GM21786 (cell line): Measurements from ENCODE around the gene DNAL4.

ENCODE experiments used
- ATAC-seq: cut with Tn5 transposase; IDR thresholded peaks from one replicate; pipeline ENCODE4 v1.9.1; 2021; ENCODE audit not compliant: unreplicated experiment

DNAL4 gene

DNA sequence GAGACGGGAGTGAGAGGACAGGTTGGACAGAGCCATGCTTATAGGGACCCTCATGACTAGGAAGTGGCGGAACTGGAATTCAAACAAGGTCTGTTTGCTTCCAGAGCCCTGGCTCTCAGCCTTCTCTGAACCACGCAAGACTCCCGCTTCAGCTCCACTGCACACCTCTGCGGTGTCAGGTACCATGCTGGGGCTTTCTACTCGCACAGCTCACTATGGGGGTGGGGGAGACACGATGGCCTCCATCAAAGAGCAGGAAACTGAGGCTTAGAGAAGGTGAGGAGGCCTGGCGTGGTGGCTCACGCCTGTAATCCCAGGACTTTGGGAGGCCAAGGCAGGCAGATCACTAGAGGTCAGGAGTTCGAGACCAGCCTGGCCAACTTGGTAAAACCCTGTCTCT, 52.4 kb downstream of the DNAL4 start:
- no peak for ATAC-seq

DNA sequence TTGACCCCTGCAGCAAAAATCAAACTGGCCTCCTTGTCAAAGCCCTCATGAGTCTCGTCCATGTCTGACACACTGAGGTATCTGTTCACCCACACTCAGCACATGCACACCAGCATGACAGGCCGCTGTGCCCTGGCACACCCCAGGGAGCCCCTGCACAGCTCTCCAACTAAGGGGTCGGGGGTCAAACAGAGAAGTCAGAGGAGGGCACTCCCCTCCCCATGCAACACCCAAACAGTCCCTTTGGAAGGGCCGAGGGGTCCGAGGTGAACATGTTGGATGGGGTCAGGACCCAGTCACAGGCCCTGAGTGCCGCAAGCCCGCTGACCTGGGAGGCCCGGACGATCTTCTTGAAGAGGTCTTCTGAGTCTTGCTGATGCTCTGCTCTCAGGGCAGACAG, 52.8 kb downstream of the DNAL4 start:
- no peak for ATAC-seq

DNA sequence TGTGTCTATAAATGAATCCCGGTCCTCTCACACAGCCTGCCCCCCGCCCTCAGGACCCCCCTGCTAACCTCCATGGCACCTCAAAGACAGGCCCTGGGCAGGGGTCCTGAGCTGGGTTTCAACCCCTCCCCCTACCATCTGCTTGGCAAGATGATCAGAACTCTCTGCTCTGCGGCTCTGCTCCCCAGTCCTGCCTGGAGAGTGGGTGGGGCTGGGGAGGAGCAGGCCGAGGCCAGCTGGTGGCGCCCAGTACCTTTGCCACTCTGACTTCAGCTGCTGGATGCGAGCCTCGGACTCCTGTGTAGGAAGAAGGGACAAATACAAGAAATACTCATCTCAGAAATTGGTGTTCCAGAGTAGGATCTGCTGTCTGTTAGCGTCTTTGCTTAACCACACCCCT, 53.2 kb downstream of the DNAL4 start:
- ATAC-seq = no peak

DNA sequence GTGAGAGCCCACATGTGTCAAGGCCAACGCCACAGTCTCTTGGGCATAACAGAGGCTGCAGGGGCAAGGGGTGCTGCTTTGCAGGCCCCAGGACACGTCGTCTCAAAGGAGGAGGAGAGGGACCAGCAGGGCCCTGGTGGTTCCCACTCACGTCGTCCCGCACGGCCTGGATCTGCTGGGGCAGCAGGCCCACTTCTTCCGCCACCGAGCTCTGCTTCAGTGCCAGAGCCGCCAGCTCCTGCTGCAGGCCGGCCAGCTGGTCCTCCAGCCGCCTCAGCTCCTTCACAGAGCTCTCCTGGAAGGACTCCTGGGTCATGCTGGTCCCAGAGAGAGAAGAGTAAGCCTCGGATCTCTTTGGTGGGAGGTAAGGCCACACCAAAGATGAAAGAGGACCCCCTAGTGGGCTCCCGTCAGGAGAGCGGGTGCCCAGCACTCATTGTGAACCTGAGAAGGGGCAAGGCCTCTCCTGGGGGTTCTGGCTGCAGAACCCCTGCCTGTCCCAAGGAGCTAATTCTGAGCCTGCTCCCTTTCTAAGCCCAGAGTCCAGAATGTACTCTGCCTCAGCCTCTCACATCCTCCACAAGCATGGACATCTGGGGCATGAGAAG, 53.7 kb downstream of the DNAL4 start:
- ATAC-seq = no peak

DNA sequence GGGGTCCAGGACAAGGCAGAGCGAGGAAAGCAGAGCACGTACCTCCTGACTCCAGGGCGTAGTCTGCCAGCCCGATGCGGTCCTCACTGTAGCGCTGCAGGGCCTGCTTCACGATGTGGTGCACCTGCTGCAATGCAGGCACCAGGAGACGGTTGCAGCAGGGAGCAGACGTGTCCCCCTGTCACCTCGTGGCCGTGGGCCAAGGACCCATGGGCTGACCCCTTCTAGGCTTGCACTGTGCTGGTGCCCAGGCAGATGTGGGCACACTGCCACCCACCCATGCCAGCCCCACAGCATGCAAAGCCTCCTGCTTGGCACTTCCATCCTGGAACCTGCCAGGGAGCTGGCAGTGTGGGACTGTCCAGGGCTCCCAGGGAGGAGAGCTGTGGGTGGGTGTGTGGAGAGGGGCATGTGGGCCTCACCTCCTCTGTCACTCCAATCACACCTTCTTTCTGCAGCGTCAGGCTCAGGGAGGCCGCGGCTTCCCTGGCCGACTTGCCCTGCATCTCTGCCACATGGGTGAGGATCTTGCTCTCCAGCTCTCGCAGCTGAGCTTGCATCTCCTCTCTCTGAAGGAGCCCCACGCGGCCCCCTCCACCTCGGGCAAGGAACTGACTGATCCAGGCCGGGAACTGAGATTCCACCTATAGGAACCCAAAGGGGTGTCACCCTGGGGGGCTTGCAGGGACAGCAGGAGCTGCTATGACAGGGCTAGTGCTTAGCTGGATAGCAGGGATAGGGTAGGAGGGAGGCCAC, 54.5 kb downstream of the DNAL4 start:
- no peak for ATAC-seq

DNA sequence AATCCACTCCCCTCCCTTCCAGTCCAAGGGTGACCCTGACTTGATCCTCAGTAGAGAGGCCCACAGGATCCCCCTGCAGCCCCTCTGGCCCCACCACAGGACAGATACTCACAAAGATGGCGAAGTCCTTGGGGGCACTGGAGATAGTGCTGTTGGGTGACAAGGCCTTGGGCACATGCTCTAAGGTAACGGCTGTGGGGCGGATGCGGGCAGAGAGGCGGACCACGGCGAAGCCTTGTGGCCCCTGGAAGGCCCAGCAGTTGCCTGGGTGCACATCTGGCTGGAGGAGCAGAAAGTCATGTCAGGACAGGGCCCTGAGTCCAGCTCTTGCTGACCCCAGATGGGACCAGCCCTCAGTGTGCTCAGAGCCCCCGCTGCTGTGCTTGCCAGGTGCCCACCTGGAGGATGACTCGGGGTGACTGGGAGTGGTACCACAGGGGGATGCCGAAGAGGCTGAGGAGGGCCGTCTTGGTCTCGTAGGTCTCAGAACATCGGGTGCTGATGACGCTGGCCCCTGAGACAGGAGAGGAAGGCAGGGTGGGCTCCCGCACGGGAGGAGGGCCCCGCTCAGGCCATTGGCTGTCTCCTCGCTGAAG, 55.4 kb downstream of the DNAL4 start:
- ATAC-seq = no peak

DNA sequence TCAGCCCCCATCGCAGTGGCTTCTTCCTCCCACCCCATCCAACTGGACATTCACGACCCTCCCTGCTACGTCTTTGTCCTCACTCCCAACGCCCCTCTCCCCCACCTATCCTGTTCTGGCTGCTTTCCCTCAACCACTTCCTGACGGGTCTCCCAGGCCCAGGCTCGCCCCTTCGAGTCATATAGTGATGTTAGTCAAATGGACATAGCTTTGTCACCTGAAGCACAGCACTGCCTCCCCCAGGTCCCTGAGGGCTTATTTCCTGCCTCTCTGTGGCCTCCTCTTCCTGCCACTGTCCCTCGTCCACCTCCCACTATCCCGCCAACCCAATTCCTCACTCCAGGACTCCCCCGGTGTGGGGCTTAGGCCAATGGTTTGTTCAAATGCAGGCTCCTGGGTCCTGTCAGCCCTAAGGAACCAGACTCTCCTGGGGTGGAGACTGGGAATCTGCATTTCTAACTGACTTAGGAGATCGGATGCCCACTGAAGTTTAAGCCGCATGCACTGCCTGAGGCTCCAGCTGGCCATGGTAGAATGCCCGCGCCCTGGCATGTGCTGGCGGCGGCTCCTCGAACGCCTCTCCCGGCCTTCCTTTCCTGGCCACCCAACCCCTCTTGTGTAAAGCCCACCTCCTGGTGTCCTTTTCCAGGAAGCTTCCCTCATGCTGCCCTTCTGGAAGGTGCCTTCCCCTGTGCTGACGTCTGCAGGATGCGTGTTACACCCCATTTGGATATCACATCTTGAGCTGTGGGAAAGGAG, 56.5 kb downstream of the DNAL4 start:
- no peak for ATAC-seq

DNA sequence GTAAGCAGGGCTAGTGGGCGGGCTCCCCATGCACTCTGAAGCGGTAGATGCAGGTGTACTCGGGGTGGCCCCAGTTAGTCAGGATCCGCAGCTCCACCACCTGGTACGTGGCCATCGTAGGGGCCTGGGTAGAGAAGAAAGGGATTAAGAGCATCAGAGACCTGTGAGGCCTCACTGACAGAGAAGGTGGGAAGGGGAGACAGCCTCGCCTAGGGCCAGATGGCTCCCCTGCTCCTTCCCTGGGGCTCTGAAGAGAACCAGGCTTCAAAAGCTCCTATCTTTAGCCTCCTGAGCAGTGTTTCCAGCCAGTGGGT, 57.7 kb downstream of the DNAL4 start:
- ATAC-seq = no peak

DNA sequence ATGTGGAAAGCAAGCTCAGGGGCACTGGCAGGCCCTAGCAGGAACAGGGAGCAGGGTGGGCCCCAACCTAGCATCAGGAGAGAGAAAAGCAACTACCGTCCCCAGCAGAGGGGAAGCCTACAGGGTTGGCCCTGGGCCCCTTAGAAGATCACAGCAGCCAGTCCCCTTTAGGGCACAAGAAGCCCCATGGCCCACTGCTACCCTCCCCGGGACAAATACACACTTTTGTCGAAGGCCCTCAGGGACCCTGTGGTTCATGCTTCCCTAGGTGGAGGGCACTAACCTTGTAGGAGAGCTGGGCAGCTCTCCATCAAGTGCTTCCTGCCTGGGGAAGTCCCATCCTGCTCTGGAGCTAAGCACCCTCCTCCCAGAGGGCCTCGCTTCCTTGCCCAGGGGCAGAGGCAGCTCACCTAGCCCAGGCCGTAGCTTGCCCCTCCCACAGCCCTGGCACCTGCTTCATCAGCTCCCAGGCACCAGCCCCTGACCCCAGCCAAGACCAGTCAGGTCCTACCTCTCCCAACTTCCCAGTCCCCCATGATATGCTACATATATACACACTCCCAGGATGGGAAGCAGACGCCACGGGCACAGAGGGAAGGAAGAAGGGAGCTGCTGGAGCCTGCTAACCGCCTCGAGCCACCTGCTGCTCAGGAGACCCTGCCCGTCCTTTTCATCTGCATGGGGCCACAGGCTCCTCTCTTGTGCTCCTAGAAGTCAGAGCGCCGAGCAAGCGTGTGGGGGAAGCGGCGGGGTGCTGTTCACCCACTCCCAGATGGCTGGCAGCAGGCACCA, 58.3 kb downstream of the DNAL4 start:
- ATAC-seq = no peak

DNA sequence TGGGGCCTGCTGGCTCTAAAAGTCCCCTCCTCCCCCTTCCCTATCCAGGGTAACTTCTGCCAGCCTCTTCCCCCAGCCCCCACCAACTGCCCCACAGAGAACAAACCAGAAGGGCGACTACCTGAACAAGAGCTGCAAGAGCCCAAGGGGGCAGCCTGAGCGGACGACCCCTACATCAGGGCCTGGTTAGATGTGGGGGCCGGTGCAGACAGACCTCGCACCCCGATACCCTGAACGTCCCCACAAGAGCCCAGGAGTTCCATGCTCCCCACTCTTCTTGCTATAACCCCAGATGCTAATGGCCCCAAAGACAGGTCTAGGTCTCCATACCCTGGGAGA, 58.8 kb downstream of the DNAL4 start:
- ATAC-seq = no peak

DNA sequence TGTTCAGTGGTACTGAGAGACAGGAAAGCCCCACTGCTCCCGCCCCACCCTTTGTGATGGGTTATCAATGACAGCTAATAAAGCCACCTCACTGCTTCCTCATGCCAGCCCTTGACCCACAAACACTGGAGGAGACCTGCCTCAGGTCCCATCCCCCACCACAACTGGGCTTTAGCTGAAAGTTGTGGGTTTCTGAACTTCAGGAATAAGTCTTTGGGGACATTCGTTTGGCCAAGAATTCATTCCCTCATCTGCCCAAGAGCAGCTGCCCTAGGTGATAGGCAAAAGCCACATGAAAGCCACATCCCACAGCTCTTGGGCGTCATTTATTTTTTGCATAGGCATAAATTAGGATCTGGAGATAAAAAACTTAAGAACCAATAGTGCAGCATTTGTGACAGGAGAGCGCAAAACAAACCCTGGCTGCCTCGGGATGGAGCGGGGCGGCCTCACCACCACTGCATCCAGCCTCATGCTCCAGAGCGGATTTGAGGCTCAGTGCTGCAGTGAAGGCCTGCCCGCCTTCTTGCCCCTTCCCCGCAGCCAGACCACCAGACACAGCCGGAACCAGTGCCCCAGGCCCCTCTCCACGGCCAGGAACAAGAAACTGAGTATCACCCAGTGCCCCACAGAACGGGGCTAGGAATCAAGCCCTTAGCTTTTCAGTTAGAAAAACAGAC, 59.4 kb downstream of the DNAL4 start:
- no peak for ATAC-seq

DNA sequence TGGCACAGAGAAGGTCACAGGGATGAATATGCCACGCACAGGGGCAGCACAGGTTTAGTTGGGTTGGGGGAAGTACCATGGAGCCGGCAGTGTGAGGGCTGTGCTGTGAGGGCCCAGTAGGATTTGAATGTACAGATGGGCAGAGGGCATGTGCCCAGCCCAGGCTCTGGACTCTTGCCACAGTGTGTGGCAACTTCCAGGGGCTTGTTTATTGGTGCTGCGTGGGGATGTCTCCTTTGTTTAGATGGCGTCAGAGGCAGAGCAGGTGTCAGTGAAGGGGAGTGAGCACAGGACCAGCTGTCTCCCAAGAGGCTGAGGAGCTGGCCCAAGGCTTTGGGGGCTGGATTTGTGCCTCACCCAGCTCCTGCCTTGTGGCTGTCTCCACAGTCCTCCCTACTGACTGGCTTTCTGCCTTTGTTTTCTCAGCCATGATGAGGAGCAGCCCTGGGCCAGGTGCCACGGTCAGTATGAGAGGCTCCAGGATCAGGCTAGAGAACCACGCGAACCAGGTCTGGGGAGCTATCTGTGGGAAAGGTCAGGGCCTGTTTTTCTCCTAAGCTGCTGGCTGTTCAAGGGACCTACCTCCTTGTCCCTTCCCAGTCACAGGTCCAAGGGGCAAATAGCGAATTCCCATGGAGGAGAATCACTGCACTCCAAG, 60.1 kb downstream of the DNAL4 start:
- ATAC-seq = no peak

DNA sequence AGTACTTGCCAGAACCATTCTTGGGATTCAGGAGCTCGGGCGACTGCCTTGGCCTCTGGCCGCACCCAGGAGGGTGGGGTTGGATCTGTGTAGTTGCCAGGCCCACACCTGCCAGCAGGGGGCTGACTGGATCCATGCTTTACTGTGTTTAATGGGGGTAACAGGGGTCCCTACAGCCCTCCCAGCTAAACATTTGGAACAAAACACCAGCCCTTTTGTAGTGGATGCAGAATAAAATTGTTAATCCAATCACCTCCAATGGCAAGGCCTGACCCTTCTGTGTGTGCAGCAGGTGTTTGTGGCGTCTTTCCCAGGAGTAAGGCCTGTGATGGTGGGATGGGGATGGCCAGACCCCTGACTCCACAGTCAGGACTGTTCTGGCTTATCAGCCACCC, 60.6 kb downstream of the DNAL4 start:
- no peak for ATAC-seq

DNA sequence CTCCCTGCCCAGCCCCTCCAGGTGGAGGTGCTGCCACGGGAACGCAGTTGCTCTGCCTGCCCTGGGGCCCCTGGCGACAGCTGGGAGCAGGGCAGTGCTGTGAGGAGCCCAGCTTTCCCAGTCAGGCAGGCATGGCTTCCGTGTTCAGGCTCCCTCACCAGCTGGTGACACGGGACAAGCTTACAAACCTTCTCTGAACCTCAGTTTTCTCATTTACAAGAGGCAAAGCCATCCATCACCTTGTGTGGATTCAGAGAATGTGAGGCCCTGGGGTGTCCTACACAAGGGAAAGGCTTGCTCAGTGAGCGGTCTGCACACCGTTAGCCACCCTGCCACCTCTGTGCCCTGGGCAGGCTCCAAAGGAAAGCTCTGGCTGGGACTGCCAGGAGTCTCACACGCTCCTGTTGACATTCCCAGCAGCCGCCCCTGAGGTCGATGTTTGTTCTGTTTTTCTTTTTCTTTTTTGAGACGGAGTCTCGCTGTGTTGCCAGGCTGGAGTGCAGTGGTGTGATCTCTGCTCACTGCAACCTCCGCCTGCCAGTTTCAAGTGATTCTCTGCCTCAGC, 61.6 kb downstream of the DNAL4 start:
- ATAC-seq = no peak

DNA sequence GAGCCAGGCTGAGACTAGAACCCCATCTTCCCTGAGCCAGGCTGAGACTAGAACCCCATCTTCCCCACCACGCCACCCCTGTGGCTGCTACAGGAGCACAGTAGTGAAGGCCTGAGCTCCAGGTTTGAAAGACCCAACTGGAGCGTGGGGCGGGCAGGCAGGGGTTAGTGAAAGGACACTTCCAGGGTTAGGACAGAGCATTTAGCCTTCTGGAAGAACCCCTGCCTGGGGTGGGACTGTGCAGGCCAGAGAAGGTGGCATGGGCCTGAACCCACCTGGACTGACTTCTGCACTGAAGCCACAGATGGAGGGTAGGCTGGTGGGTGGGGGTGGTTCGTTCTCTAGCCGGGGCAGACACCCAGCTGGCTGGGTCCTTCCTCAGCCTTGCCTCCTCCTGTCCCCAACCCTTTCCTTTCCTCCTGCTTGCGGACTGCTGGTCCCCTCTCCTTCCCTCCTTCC, 62.2 kb downstream of the DNAL4 start:
- no peak for ATAC-seq

DNA sequence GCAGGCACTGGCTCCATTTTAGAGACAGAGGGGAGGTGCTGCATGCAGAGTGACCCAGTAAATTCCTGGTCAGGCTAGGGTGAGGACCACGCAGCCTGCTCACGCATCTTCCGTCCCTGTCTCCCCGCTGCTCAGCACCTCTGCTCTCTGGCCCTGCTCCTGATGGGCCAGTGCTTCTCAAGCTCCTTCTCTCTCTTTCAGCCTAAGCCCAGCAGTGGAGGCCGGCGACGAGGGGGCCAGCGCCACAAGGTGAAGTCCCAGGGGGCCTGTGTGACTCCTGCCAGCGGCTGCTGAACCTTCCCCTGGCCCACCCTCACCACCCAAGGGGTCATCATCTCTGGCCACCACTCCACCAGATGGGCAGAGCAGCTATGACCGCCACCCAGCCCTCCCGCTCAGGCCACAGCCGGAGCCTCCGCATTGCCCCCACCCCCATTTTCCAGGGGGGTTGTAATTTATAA, 63.5 kb downstream of the DNAL4 start:
- ATAC-seq = no peak

DNA sequence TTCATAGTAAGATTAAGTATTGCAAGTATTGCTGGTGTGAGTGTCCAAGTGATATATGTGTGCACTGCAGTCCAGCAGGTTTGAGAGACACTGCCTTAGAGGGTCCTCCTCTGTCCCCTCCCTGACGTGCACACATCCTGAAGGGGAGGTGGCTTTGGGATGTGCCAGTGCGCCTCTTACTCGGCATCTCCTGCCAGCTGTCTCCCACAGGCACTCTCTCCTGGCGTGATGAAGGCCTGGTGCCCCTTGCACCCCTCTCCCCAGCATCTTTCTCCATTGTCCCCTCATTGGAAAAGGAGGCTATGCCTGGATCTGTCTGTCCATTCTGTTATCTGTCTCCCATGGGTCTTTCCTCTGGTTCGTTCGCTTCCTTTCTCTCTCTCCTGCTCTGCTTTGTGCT, 64.0 kb downstream of the DNAL4 start:
- ATAC-seq = no peak

DNA sequence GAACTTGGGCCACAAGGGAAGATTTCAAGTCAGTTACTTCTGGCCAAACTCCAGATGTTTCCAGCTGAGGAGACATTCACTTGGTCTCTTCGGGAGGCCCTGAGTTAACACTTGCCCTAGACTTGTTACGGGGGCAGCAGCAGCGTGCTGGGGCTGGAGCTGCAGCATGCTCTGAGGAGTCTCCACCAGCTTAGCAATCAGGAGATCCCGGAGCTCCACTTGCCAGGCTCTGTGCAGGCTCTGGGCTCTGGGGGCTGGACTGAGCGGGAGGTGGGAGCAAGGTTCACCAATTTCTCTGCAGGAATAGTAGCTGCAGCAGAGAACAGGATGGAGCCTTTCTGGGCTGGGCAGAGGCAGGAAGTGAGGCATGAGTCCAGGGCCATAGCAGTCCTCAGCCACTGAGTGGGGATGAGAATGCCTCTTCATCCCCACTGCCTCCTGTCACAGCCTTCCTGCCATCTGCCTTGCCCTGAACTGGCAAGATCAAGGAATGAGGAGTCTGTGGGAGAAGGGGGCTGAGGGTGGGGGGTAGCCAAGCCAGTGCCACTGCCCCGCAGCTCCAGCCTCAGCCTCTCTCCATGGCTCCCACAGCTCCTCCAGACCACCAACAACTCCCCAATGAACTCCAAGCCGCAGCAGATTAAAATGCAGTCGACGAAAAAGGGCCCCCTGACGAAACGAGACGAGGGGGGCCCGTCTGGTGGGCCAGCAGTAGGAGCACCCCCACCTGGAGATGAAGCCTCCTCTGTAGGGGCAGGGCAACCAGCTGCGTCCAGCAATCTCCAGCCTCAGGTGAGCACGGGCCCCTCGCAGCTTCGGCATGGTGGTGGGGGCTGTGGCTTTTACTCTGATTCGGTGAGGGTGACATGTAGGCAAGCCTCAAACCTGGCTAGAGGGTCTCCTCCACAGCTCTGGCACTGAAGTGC, 64.8 kb downstream of the DNAL4 start:
- ATAC-seq = no peak
